Smooth muscle cell of the brain vasculature (primary cell): ENCODE results near the gene WRNIP1.
"Not testable (repeated sequence)": the region's sequence is repeated elsewhere in the genome, so short reads cannot be mapped to it uniquely, and the experiment has no call there.

ENCODE experiments used
- DNase-seq: peaks from one replicate; pipeline ENCODE4 v3.0.0-alpha.2; 2012; ENCODE audit warnings: low read depth, low spot score

WRNIP1 gene

DNA sequence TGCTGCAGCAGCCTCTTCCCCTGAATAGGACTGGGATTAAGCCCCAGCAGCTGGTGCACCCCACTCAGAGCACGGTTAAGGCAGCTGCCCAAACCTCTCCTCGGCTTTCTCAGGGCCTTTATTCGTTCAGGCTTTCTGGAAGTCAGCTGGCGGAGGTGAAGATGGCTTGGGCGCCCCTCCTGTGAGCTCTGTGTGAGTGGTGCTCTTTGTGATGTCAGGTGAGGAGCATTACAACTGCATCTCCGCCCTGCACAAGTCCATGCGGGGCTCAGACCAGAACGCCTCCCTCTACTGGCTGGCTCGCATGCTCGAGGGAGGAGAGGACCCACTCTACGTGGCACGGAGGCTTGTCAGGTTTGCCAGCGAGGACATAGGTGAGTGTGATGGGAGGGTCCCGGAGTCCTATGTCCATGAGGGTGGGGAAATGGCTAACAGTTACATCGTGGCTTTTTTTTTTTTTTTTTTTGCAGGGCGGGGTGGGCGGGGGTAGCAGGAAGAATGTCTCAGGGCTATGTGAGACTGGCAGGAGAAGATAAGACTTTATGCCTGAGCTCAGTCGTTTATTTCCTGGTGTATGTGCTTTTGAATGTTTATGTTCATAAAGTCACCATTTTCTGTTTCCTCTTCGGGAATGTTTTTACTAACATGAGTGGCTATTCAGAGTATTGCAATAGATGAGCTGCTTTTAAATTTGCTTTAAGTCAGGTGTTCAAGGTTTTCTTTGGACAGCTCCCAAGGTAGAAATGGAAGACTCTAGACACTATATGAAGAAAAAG lies 18.2 kb downstream of the WRNIP1 start:
- DNase-seq = no peak

GRCh38 chr6:2784061-2784460 lies 18.9 kb downstream of the WRNIP1 start:
- DNase-seq = no peak

GRCh38 chr6:2784930-2785329 lies 19.7 kb downstream of the WRNIP1 start:
- no peak for DNase-seq

DNA sequence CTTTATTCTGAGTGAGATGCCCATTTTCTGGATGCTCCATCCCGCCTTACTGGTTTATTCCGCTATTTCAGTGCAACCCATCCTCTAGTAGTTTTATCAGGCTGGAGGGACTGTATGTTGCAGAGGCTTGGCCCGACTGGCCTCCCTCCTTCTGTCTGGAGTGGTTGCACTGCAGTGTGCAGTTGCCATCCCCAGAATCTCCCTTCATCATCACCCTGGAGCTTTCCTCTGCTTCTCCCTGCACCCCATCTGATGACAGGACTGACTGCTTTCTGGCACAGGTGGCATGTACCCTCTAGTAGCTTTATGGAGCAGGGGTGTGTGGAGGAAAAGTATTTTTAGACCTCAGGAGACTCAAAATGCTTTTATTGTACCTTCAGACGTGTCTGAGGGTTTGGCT lies 21.1 kb downstream of the WRNIP1 start:
- DNase-seq = no peak

- DNase-seq = peak; percentile 58
Measured at GRCh38 chr6:2790588-2791449, 25.6 kb downstream of the WRNIP1 start.

DNA sequence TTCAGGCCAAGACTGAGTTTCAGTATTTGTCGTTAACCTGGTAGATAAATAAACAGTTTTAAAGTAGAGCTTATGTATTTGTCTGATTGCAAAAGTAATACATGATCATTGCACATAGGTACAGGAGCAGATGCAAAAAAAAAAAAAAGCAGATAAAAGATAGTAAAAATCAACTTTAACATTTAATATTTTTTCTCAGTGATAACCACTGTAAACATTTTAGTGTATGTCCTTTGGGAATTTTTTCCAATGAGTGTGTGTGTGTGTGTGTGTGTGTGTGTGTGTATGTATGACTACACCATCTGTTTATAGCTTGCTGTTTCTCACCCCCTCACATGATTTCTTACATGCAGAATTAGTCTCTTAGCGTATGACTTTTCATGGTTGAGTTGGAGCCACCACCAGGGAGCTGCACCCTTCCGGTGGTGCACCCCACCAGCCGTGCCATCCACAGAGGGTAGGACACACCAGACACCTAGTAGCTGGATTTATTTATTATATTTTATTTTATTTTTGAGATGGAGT lies 26.3 kb downstream of the WRNIP1 start:
- DNase-seq = no peak

DNA sequence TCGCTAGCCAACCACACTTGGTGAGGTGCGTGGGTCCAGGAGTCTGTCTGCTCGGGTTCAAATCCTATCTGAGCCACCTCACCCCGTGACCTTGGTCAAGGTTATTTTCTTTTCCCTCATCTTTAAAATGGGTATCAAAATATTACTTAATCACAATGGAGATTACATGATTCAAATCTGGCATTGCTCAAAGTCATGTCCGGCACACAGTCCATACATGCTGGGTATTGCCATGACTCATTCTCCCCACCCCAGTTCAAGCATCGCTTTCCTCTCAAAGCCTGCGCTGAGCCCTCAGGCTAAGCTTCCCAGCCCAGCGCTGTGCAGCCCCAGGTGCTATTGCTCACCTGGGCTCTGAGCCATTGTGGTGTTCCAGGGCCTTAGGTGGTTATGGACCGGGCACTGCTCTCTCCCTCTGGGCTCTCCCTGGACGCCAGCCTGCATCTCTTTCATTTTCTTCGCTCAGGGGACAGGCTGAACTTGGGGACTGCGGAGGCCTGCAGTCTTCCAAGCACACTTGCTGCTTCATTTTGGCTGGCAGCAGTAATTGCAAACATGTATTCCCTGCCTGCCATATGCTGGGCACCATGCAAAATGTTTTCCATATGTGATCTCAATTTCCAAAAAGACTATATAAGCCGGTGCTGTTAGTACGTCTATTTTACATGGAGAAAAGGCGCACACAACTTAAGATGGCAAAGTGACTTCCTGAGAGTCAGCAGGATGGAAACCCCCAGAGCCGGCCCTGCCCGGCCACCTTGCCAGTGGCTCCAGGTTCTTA lies 27.3 kb downstream of the WRNIP1 start:
- no peak for DNase-seq

DNA sequence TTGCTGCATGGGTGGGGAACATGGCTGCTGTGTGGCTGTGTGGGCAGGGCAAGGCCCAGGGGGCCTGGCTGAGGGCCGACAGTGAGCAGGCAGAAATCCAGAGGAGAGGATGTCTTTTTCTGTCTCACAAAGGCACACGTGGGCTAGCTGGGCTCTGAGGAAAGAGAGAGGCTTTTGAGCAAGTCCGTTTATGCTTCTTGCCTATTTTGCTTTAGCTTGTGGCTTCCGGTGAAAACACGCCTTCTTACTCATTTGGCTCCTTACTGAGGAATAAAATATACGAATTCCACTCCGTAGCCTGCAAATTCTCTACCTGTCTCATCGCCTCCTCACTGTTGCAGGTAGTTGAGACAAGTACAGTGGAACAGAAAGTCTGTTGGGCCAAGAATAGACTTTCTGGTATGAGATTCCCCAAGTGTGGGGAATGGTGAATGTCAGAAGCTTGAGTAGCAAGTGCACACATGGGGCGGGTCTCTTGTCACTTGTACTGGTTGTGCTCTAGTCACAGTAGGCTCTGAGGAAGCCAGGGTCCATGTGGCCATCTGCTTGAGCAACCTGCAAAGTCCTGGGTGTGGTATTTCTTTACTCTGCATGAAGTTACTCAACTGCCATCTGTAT lies 28.4 kb downstream of the WRNIP1 start:
- DNase-seq = no peak

DNA sequence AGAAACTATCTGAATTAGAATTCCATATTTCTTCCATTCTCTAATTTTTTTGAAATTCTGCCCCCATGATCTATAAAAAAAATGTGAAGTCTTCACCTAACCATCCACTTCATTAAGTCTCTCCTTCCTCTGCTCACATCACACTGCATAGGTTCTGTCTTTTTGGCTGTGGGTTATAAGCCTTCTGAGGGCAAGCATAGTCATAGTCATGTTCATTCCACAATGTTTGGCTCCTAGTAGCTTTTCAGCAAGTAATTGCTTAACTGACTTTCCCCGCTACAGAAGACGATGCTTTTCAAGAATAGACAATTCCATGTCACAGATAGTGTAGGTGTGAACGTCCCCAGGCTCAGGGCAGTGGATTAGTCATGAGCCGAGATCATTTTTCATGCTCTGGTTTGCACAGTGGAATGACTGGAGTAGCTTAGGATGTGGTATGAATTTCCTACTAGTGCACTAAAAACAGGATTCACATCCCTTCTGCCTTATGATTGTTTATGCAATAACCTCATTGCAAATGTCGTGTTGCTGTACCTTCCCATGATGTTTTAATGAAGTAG lies 29.1 kb downstream of the WRNIP1 start:
- no peak for DNase-seq

GRCh38 chr6:2795162-2795561 lies 30.0 kb downstream of the WRNIP1 start:
- DNase-seq = no peak

DNA sequence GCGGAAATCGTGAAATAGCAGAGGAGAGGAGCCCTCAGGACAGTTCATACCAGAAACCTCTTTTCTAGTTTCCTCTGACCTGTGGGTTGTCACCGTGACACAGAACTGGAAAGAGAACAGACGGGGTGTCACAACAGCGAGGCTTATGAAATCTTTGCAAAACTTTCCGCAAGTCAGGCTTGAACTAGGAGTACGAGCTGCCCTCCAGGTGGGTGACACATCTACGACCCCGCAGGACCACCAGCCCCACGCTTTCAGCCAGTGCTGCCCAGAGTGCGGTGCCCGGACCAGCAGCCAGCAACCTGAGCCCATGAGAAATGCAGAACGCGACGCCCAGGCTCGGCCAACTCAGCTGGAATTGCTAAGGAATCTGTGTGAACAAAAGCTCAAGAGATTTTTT lies 30.8 kb downstream of the WRNIP1 start:
- no peak for DNase-seq

- no peak for DNase-seq
Measured at GRCh38 chr6:2796861-2797260, 31.7 kb downstream of the WRNIP1 start.

GRCh38 chr6:2797564-2798031 lies 32.4 kb downstream of the WRNIP1 start:
- no peak for DNase-seq

DNA sequence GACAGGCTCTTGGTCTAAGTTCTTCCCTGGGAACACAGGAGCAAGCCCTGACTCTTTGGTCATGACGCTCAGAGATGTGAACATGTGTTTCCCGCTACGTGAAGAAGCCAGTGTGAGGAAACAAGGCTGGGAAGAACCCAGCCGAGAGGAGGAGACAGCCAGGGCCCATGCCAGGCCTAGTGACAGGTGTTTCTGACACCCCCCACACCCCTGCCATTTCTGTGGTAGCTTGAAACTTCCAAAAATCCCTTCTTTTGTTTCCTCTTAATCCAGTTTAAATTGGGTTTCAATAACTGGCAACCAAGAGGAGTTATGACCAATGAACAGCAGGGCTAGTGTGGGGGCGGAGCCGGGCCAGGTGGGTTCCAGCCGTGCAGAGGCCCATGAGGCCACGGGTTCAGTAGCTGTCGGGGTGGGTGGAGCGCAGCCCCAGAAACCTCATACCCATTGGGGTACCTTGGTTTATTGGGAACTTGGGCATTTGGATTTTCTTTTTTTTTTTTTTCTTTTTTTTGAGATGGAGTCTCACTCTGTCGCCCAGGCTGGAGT lies 33.5 kb downstream of the WRNIP1 start:
- no peak for DNase-seq

DNA sequence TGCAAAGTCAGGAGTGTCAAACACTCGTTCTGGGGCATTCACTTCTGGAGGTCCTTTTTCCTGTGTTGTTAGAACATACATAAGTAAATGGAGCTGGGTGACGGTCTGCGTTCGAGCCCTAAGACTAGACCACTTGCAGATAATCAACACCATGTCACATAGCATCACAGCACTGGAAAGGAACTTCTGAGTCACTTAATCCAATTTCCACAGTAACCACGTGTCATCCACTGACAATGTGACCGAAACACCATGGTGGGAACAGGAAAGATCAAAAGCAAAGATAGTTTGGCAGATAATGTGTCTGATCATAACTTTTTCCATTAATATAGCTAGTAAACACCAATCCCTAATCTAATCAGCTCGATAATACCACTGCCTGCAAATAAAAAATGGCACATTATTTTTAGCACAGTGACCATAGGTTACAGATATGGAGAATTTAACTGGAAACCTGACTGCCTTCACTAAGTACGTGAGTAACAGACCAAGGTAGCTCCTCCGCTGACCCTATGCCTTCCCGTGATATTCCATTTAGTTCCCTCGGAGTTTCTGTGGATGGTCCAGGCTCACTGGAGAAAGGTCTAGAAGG lies 34.8 kb downstream of the WRNIP1 start:
- no peak for DNase-seq

DNA sequence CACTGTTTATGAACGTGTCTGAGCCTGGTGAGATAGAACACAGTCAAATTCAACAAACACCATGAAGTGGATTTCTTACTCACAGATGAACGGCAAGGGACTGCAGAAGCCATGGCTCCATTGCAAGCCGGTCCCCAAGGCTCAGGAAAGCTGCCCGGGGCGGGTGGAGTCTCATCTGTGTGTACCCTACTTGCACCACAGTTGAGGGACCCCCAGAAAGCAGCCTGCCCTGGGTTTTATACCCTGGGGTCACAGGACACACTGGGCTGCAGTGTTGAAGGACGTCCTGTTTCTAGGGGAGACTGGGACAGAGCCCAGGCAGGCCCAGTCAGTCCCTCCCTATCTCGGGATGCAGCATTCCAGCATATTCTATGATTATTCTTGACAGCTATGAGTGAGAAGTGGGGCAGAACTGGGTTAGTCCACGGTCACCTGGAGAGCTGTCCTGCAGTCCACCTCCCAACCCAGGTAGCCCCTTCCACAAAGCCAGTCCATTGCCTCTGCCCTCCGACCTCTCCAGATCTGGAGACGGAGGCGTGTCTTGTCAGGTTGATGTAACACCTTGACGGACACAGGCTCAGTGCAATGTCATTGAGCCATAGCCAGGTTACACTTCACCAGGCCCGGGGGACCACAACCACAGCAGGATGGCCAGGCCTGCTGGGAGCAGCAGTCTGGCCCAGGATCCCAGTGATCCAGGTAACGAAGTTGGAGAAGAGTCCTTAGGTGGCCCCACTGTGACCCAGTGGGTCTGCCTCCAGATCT lies 35.5 kb downstream of the WRNIP1 start:
- DNase-seq = no peak

DNA sequence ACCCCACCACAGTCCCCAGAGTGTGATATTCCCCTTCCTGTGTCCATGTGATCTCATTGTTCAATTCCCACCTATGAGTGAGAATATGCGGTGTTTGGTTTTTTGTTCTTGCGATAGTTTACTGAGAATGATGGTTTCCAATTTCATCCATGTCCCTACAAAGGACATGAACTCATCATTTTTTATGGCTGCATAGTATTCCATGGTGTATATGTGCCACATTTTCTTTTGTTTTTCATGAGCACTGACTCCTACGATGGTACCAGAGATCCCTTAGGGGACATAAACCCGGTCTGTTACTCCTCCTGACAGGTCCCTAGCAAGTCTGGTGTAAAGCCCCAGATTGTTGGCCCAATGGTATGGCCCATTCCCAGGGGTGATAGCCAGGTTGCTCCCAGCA lies 36.5 kb downstream of the WRNIP1 start:
- not testable (repeated sequence) for DNase-seq

- DNase-seq = no peak
Measured at GRCh38 chr6:2802521-2803060, 37.4 kb downstream of the WRNIP1 start.

DNA sequence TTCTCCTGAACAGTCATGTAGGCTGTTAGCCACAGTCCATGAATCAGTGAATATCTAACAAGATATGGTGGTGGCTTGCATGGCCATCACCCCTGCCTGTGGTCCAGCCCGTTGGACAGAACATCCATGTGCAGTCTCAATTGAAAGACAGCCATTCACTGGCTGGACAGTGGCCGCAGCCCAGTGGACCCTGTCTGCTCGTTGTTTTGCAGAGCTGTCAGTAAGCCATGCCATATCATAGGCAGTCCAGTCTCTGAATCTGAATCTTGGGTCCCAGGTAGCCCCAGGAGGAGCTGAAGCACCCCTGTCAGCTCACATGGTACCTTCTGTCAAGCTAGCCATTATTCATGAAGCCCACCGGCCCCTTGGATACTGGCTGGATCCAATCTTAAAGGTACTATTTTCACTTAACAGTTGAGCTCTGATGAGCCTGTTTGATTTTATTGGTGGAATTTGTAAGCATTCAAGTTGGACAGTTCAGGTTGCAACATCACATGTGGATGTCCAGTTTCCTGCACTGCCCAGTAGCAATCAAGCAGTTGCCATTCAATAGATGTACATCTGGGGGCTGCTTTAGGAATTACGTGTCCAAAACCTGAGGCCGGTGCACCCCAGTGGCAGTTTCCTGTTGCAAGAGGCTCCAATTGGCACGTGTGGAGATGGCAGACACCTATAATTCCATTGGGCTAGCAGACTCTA lies 38.7 kb downstream of the WRNIP1 start:
- no peak for DNase-seq
